HG02884 (cell line): ENCODE results near the gene SMYD1.

ENCODE experiments used
- ATAC-seq: cut with Tn5 transposase; IDR thresholded peaks from one replicate; pipeline ENCODE4 v1.9.1; 2021; ENCODE audit warnings: mild to moderate bottlenecking, moderate library complexity; ENCODE audit not compliant: unreplicated experiment

Gene SMYD1

DNA sequence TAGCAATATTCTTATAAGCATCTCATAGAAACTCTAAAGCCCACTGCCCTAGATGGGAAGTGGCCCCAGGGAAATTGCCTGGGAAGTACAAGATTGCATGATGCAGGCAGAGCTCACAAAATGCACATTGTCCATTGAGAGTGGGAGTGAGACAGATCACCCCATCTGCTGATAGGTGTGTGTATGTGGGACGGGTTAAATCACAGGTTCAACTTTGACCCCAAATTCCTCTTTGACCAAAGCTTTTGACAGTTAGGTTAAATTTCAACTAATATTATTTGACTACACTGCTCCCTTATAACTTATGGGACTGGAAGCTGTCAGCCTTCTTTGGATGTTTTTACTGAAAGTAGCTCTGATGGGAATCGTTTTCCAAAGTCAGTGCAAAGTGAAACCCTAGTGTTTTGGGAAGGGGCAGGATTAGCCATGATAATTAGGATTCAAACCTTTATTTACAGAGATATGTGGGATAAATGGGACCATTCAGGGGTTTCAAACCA is 71.6 kb downstream of the SMYD1 start:
- no peak for ATAC-seq

DNA sequence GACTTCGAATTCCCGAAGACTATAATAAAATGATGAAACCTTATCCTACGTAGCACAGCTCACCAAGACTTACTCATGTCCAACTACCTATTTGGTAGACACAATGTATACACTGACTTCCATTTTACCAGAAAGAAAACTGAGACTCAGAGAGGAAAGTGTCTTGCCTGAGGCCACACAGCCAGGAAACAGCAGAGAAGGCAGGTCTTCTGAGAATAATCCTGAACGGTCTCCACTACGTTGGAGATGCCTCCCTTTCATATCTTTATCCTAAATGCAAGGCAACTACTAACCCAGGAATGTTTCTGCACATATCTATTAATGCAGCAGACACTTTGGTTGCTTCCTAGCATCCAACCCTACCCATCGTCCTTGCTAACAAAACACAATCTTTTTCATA is 72.2 kb downstream of the SMYD1 start:
- ATAC-seq, result no peak

DNA sequence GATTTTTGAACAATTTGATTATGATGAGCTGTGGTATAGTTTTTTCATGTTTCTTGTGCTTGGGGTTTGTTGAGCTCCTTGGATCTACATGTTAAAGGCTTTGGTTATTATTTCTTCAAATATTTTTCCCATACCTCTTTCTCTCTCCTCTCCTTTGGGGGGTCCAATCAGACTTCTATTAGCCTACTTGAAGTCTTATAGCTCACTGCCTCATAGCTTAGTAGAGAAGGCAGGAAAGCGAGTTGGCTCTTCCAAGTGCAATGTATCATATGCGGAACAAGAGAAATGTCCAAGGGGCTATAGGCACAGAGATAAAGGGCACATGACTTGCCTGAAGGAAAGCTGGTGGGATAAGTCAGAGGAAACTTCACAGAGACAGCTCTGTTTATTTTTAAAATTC is 74.3 kb downstream of the SMYD1 start:
- ATAC-seq, result no peak

DNA sequence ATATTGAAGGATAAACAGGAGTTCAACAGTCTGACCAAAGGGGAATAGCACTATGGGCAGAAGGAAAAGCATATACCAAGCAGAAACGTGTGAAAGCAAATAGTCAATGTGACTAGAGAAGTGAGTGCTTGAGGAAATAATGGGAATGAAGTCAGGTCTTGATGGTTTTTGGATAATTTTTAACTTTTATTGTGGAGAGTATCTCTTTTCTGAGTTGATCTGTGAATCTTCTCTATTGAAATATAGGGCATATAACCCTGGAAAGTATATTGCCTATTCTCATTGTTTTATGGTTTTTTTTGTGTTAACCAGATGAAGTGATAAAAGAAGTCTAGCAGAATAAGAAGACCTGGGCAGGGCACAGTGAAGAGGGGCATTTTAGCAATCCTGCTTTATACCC is 76.6 kb downstream of the SMYD1 start:
- ATAC-seq, result no peak

DNA sequence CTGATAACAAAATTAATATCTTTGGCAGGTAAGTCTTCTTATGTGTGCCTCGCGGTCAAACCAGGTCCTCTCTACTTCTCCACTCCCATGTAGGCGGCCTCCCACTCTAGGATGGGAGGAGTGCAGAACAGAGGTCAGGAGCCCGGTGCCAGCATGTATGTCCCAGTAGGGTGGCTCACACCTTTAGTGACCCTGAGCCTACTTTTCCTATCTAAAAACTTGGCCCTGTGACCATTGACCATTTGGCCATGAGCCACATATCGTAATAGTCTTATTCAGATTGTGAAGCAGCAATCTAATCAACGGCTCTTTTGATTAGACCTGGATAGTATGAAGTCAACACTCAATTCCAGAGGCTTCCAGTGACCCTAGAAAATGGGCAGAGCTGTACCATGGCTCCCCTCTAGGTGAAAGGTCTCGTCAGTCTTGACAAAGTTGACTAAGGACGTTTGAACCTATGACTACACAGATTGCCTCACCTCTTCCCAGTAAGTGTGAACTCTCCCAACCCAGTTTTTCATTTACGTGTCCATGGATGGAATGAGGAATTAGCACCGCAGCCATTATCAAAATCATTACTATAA is 77.4 kb downstream of the SMYD1 start:
- ATAC-seq, result no peak

DNA sequence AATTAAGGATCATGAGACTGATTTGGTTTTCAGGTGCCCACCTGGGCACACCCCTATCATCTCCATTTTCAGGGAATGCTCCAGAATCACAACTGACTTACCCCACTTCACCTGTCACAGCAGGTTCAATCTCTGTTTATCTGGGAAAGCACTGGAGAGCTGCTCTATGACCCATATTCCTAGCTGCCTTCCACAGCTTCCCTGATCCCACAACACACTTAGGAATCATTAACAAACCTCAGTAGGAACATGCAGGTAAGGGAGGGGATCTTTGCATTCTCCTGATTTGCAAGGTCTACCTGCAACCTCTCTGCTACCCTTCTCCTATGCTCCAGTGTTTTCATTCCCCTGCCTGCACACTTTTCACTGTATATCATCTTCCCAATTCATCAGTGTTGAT is 79.0 kb downstream of the SMYD1 start:
- ATAC-seq, result no peak

DNA sequence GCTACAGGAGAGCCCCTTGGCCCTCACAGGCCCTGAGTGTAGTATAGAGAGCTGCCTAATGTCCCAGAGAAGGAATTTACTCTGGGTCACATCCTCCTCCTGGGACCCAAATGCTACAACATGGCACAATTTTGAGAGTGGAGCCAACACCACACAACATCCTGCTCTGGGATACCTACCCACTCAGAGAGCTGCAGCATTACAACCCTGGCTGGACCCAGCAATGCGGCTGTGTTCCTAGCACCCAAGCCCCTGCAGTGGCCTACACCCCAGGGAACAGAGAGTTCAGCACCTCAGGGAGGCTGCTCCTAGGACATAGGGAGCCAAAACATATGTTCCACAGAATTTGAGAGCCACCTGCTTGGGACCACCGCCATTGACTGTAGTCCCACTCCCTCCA is 79.5 kb downstream of the SMYD1 start:
- ATAC-seq, result no peak

DNA sequence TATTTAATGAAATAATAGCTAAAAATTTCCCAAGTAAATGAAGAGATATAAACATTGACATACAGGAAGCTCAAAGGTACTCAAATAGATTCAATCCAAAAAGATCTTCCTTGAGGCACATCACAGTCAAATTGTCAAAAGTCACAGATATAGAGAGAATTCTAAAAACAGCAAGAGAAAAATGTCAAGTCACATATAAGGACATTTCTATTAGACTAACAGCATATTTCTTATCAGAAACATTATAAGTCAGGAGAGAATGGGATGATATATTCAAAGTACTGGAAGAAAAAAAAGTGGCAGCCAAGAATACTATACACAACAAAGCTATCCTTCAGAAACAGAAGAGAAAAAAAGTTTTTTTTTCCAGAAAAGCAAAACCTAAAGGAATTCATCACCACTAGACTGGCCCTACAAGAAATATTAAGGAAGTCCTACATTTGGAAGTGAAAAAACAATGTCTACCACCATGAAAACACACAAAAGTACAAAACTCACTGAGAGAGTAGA is 81.4 kb downstream of the SMYD1 start:
- no peak for ATAC-seq

DNA sequence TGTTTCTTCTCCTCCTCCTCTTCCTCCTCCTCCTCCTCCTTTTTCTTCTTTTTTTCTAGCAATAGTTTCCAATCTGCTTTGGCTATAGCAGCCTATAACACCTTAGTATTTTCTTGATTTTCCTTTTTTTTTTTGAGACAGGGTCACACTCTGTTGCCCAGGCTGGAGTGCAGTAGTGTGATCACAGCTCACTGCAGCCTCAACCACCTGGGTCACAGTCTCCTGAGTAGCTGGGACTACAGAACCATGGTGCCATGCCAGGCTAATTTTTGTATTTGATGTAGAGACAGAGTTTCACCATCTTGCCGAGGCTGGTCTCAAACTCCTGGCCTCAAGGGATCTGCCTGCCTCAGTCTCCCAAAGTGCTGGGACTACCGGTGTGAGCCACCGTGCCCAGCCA is 91.9 kb downstream of the SMYD1 start:
- no peak for ATAC-seq

DNA sequence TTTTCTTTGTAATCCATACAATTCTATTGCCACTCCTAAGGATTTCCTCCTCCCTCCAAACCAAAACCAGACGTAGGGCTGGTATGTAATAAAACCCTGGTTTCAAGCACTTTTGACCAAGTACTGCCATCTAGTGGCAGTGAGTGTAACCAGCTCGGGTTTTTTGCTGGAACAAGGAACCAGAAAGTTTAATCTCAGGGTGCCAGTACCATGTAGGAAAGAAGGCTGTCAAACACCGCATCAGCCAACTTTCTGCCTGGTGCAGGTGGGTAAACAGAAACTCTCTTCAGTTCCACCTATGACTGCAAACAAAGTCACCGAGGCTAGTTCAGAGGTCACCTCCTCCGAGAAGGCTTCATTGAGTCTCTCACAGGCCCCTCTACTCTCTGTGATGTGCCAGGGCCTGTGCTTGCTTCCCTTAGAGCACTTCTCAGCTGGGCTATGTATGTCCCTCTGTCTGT is 92.4 kb downstream of the SMYD1 start:
- no peak for ATAC-seq

DNA sequence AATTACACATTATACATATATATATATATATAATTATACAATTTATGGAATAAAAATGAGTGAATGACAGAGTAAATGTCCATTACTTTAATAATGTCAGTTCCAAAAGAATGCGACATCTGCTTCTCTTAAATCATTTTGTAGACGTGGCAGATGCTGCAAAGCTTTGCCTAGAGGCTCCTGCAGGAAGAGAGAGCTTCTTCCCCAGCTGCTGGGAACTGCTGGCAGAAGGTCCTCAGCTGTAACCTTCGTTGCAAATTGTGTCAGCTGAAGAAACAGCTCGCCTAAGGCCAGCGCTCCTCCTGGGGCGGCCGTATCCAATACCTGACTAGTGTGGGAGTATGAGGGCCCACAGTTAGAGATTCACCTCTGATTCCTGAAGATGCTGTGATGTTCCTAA is 92.9 kb downstream of the SMYD1 start:
- ATAC-seq, result no peak

DNA sequence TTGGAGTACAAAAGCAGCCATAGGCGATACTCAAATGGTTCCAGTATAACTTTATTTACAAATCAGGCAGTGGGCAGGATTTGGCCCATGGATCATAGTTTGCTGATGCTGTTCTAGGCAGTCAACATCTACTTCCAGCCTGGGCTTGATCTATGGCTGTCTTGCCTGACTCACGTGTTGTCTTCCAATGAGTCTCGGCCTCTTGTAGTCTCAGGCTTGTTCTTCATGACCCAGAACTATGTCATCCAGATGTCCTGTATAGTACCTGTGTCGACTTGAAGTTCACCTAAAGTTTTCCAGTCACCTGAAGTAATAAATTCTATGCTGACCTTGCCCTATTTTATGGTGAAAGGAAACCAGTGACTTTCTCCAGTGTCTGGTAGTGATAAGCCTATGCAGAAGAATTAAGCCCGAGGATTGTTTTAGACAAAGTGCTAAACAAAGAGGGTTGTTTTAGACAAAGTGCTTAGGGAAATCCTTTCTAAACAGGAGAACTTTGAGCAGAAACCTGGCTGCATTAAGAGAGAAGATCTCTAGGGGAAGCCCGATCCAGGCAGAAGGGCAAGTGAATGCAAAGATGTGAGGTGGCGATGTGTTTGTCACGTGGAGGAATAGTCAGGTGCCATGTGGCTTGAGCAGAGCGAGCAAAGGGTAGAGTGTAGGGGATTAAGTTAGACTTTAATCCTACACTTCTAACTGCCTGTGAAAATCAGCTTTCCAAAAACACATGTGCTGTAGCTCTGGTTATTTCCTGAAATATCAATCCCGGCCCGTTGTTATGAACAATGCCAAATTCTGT is 94.0 kb downstream of the SMYD1 start:
- ATAC-seq, result no peak
